GM21576 (cell line): ENCODE results near the gene EPHA2.
"Not testable (repeated sequence)": the region's sequence is repeated elsewhere in the genome, so short reads cannot be mapped to it uniquely, and the experiment has no call there.

ENCODE experiments used
- ATAC-seq: cut with Tn5 transposase; IDR thresholded peaks from one replicate; pipeline ENCODE4 v1.9.1; 2021; ENCODE audit warnings: mild to moderate bottlenecking, moderate library complexity; ENCODE audit not compliant: unreplicated experiment

Gene EPHA2

DNA sequence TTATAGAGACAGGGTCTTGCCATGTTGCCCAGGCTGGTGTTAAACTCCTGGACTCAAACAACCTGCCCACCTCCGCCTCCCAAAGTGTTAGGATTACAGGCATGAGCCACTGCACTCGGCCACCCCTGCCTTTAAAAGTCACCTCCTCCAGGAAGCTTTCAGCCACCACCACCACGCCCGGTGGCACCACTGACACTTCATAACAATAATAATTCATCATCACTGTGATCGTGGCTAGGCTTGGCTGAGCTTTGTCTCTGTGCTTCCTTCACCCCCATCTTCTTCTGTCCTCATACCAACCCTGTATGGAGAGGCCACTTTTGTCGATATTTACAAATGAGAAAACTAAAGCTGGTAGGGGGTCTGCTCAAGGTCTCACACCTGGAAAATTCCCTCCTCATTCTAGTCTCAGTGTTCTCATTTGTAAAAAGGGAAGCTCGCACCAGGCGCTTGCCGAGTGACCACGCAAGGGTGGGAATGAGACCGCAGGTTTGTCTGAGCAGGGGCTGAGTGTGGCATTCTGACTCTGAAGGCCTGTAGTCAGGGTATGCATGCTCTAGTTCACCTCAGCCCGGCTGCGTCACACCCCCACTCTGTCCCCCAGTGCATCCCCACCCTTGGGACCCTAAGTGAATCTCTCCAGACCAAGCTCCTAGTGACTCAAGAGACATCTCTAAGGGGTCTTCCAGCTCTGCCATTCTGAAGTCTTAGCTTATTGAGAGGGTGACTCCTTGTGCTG lies 12.9 kb upstream of the EPHA2 start:
- no peak for ATAC-seq

DNA sequence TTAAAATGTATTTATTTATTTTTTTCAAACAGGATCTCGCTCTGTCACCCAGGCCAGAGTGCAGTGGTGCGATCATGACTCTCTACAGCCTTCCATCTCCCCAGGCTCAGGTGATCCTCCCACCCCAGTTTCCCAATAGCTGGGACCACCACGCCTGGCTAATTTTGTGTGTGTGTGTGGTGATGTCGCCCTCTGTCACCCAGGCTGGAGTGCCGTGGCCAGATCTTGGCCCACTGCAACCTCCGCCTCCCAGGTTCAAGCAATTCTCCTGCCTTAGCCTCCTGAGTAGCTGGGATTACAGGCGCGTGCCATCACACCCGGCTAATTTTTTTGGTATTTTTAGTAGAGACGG lies 12.3 kb upstream of the EPHA2 start:
- ATAC-seq: not testable (repeated sequence)

DNA sequence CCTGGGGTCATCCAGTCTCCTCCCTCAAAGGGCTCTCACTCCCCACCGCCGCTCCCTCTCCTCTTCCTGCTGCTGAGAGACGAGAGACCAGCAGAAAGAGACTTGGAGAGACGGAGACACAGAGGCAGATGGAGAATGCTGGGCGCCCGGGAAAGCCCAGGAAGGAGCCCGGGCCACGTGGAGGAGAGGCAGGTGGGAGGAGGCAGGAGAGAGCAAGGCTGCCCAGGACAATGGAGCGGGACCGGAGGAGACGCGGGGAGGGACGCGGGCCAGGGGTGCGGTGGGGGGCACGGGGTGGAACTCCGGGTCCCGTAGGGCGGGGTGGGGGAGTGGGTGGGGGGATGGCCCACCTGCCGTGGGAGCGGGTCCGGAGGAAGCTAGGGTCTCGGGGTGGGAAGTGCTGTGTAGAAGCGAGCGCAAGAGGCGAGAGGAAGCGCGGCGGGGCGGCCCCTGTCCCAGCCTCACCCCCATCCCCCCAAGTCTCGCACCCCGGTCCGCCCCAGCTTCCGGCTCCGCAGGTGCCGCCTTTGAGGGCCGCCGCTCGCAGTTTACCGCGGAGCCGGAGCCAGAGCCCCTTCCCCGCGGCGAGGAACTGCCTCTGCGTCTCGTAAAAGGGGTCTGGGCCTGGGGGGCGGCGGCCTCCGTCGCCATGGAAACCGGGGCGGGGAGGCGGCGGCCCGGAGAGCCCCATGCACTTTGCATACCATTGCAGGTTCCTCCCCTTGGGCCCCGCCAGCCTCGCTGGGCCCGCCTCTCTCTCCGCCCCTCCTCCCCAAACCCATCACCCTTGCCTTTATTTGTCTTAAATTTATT lies 11.7 kb upstream of the EPHA2 start:
- ATAC-seq: no peak

- ATAC-seq: no peak
Measured at GRCh38 chr1:16166117-16166516, 10.2 kb upstream of the EPHA2 start.

GRCh38 chr1:16165548-16165947 lies 9.7 kb upstream of the EPHA2 start:
- ATAC-seq: no peak

- no peak for ATAC-seq
Measured at GRCh38 chr1:16165073-16165364, 9.2 kb upstream of the EPHA2 start.

- ATAC-seq: no peak
Measured at GRCh38 chr1:16164213-16165072, 8.6 kb upstream of the EPHA2 start.

DNA sequence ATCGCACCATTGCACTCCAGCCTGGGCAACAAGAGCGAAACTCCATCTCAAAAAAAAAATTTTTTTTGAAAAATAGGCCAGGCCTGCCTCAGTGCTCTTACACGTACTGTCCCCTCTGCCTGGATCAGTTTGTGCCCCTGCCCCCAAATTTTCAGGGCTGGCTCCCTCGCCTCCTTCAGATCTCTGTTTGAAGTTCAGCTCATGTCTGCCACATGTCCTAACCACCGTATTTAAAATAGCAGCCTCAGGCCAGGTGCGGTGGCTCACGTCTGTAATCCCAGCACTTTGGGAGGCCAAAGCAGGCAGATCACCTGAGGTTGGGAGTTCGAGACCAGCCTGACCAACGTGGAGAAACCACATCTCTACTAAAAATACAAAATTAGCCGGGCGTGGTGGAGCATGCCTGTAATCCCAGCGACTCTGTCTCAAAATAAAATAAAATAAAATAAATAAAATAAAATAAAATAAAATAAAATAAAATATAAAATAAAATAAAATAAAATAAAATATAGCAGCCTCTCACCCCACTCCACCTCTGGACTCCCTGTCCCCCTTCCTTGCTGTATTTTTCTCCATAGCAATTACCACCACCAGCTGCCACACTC lies 7.8 kb upstream of the EPHA2 start:
- not testable (repeated sequence) for ATAC-seq

- no peak for ATAC-seq
Measured at GRCh38 chr1:16162163-16162822, 6.4 kb upstream of the EPHA2 start.

DNA sequence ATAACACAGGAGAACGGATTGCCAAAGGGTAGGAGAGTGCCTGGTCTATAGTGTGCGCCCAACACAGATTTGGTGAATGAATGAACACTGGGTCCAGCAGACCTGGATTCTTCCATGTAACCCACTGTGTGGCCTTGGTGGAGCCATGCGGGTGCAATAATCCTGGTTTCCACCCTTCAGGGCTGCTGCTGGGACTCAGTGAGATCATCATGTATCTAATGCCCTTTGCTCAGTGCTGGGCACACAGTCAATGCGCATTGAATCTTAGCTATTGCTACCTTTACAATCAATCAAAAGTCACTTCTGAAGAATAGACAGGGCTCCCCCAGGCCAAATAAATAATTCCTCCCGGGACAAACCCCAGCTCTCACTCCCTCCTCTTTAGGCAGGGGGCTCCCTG lies 5.8 kb upstream of the EPHA2 start:
- no peak for ATAC-seq

GRCh38 chr1:16158993-16159831 lies 3.3 kb upstream of the EPHA2 start:
- ATAC-seq: no peak

DNA sequence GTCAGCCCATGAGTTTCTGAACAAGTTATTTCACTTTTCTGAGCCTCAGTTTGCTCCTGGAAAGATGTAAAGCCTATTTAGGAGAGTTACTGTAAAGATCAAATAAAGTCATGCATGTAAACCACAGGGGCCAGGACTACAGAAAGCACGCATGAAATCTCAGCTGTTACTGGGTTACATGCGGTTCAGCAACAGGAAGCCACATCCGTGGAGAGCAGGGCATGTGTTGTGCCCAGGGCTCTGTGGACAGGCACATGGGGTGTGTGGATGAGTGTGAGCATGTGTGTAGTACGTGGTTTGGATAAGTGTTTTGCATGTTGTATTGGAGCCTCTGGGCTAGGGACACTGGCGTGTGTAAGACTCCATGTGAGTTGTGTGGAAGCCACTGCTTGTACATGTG lies 2.2 kb upstream of the EPHA2 start:
- ATAC-seq: no peak

- no peak for ATAC-seq
Measured at GRCh38 chr1:16156848-16157495, 1.1 kb upstream of the EPHA2 start.

DNA sequence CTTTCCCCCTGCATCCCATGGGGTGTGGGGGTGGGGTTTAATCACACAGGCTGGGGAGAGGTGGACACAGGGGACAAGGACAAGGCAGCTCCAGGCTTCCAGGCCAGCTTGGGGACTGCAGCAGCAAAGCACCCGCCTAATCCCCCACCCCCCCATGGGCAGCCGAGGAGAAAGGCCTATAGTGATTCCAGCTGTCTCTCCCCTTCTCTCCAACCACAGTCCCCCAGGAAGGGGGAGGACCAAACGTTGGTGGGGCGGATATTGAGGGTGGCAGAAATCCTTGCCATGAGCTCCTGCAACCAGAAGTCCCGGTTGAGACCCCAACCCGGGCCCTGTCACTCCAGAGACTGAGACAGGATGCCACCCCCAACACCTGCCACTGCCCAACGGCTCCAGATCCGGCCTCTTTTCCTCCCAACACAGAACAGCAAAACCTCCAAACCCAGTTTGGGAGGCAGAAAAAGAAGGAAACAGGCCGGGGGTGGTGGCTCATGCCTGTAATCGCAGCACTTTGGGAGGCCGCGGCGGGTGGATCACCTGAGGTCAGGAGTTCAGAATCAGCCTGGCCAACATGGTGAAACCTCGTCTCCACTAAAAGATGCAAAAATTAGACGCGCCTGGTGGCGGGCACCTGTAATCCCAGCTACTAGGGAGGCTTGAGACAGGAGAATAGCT lies 1.7 kb downstream of the EPHA2 start:
- ATAC-seq: no peak

GRCh38 chr1:16153096-16153998 lies 2.5 kb downstream of the EPHA2 start:
- ATAC-seq: no peak

DNA sequence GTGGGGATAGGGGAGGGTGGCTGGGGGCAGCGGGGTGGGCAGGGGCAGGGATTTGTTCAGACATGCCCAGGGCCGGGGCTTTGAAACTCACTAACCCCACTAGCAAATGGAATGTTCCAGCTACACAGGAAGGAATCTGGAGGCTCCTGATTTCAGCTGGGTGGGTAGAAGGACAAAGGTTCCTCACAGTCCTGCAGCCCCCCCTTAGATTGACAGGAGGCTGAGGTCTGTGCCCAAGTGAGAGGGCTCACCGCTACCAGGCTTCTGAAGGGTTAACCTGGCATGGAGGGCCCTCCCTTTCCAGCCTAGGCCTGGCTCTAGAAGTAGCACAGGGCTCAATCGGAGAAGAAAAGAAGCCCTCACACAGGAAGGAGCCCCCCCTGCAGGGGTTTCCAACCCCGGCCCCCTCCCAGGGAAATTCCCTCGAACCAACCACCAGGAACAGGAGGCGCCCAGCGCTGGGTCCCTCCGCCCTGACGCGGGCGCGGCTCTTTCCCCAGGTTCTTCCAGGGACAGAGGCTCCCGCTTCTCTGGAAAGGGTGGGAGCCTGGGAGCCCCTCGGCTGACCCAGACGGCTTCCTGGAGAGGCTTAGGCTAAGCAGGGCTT lies 3.3 kb downstream of the EPHA2 start:
- no peak for ATAC-seq

DNA sequence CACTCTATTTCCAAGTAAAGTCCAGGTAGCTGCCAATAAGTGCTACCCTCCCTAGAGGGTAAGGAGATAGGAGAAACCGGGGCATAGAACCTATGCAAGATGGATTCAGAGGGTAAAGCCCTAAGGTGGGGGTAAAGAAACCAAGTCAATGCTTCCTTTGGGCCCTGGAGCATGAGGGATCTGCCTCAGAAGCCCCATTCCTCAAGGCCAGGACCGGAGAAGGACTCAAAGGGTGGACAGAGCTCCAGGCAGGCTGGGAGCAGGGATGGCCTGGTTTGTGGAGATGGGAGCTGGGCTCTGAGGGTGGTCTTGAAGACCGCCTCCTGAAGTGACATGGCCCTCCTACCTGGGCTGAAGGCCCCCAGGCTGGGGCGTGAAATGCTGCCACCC lies 3.9 kb downstream of the EPHA2 start:
- no peak for ATAC-seq
